ENCODE results near the gene DOCK4.

DNA sequence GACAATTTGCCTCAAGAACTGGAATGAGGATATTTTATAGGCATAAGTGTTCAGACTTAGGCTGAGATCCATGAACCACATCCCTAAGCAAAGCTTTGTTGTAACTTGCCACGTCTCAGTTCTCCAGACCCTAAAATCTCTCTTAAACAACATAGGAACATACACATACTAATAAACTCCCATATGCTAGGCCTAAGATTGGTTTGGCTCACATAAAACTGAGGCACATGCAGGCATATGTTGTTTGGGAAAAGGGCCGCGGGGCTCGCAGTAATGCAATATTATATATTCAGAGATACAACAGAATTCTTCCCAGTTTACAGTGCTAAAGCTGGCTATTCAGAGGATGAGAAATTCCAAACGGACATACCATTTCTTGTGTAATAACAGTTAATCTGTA is 61.0 kb downstream of the DOCK4 start:
- TF ChIP-seq CTCF (IDR thresholded peaks at IDR 0.05) (no peak), EP300 (IDR thresholded peaks at IDR 0.05) (no peak)
